SK-N-MC (cell line): ENCODE results near the gene RBM39.

Source experiments
- DNase-seq: peaks from one replicate; pipeline ENCODE4 v3.0.0-alpha.2; 2011; ENCODE audit warnings: low read depth, low spot score
- H3K27ac ChIP-seq: fragments of 200-600 bp; sonication (generic); 2 replicates; pipeline ENCODE4 v1.5.1; 2016; ENCODE audit warnings: mixed run types
- H3K36me3 ChIP-seq: fragments of 200-600 bp; sonication (generic); 2 replicates; pipeline ENCODE4 v1.6.1; 2017; ENCODE audit warnings: antibody characterized with exemption, low read length, mixed read lengths; ENCODE audit not compliant: insufficient read depth
- H3K4me3 ChIP-seq: fragments of 200-600 bp; sonication (generic); 2 replicates; pipeline ENCODE4 v1.5.1; 2016
- H3K9ac ChIP-seq: fragments of 200-600 bp; sonication (generic); 2 replicates; pipeline ENCODE4 v1.8.0; 2017; ENCODE audit warnings: mixed run types, mixed read lengths; ENCODE audit not compliant: insufficient read length
- H3K9me3 ChIP-seq: fragments of 200-600 bp; sonication (generic); 2 replicates; pipeline ENCODE4 v1.6.1; 2017; ENCODE audit warnings: low read depth, mild to moderate bottlenecking, antibody characterized with exemption, low read length, moderate library complexity, mixed read lengths
- EZH2 ChIP-seq: fragments of 200-600 bp; sonication (generic); IDR thresholded peaks from one replicate; pipeline ENCODE4 v1.6.1; 2017; ENCODE audit warnings: antibody characterized with exemption
- FOXP2 ChIP-seq: optimal IDR thresholded peaks from 2 replicates; pipeline ENCODE3; 2011; ENCODE audit warnings: mild to moderate bottlenecking, moderate library complexity; ENCODE audit not compliant: insufficient read depth; ENCODE audit errors: extremely low read length, control extremely low read depth
- POLR2AphosphoS5 ChIP-seq: IDR thresholded peaks from 2 replicates; pipeline ENCODE4 v1.6.1; 2012; ENCODE audit warnings: mild to moderate bottlenecking, low read depth, low read length, borderline replicate concordance

The RBM39 gene

GRCh38 chr20:35739294-35740163, 2.5 kb downstream of the RBM39 start:
- Histone ChIP-seq H3K9me3 (no peaks in the 10 kb centered on the region), H3K9ac (peak overlapping the region; percentile 100), H3K36me3 (peaks cover 63% of the 10 kb centered on the region), H3K4me3 (peak overlapping the region; percentile 90), H3K27ac (peak overlapping the region; percentile 28; the same call in 1 of the 2 replicates)
- TF ChIP-seq POLR2AphosphoS5 (0 out of 2 replicates have a peak, but pooled peaks have one; percentile 16), FOXP2 (no peak)
- no peak for DNase-seq

- peak overlapping the region; percentile 36; the same call in 1 of the 2 replicates for H3K4me3 ChIP-seq
- H3K9me3 ChIP-seq = no peaks in the 10 kb centered on the region
- DNase-seq = no peak
- no peak overlapping the region for H3K27ac ChIP-seq
- TF ChIP-seq EZH2 (no peak), FOXP2 (no peak), POLR2AphosphoS5 (no peak)
- peak overlapping the region; percentile 26 for H3K9ac ChIP-seq
- H3K36me3 ChIP-seq = peaks cover 72% of the 10 kb centered on the region
Measured at GRCh38 chr20:35738410-35739179, 3.5 kb downstream of the RBM39 start.

GRCh38 chr20:35737865-35738333, 4.2 kb downstream of the RBM39 start:
- no peak overlapping the region for H3K27ac ChIP-seq
- no peak for DNase-seq
- H3K36me3 ChIP-seq = peaks cover 79% of the 10 kb centered on the region
- H3K4me3 ChIP-seq = 0 out of 2 replicates have a peak overlapping the region, but pooled peaks have one; percentile 36
- TF ChIP-seq FOXP2 (no peak), EZH2 (no peak), POLR2AphosphoS5 (no peak)
- no peak overlapping the region for H3K9ac ChIP-seq
- no peaks in the 10 kb centered on the region for H3K9me3 ChIP-seq

- H3K27ac ChIP-seq = peak overlapping the region; percentile 7
- H3K4me3 ChIP-seq = peak overlapping the region; percentile 21
- H3K36me3 ChIP-seq = peaks cover 99% of the 10 kb centered on the region
- DNase-seq = no peak
- peak overlapping the region; percentile 16 for H3K9ac ChIP-seq
- TF ChIP-seq FOXP2 = no peak
- no peak for TF ChIP-seq POLR2AphosphoS5
- H3K9me3 ChIP-seq = no peaks in the 10 kb centered on the region
Measured at GRCh38 chr20:35735826-35736470, 6.1 kb downstream of the RBM39 start.

- no peak for TF ChIP-seq FOXP2
- no peak for TF ChIP-seq EZH2
- no peak for TF ChIP-seq POLR2AphosphoS5
- H3K9me3 ChIP-seq = no peaks in the 10 kb centered on the region
- H3K9ac ChIP-seq = no peak overlapping the region
- H3K36me3 ChIP-seq = peaks cover 100% of the 10 kb centered on the region
- 0 out of 2 replicates have a peak overlapping the region, but pooled peaks have one; percentile 4 for H3K4me3 ChIP-seq
- no peak for DNase-seq
- no peak overlapping the region for H3K27ac ChIP-seq
Measured at GRCh38 chr20:35734777-35735649, 7.0 kb downstream of the RBM39 start.

GRCh38 chr20:35734374-35734773, 7.7 kb downstream of the RBM39 start:
- no peak for DNase-seq
- no peaks in the 10 kb centered on the region for H3K9me3 ChIP-seq
- H3K4me3 ChIP-seq = 0 out of 2 replicates have a peak overlapping the region, but pooled peaks have one; percentile 4
- no peak for TF ChIP-seq EZH2
- TF ChIP-seq FOXP2 = no peak
- TF ChIP-seq POLR2AphosphoS5 = no peak
- no peak overlapping the region for H3K9ac ChIP-seq
- H3K36me3 ChIP-seq = peaks cover 100% of the 10 kb centered on the region
- H3K27ac ChIP-seq = no peak overlapping the region

- Histone ChIP-seq H3K4me3 (no peak overlapping the region), H3K27ac (no peak overlapping the region), H3K9ac (no peak overlapping the region), H3K9me3 (no peaks in the 10 kb centered on the region), H3K36me3 (peaks cover 100% of the 10 kb centered on the region)
- TF ChIP-seq EZH2 (no peak), POLR2AphosphoS5 (no peak), FOXP2 (no peak)
- DNase-seq = no peak
Measured at GRCh38 chr20:35732644-35732982, 9.4 kb downstream of the RBM39 start.
